ENCODE data around the gene FUT4. TPM values are rescaled to one million over a fixed set of nuclear protein-coding genes. Genes with fewer than 3 reads are reported as not detected.
A peak's percentile ranks its signal among the peaks of the same experiment; 100 is the strongest.

Gene FUT4
- total RNA-seq, 2 donors from 2014 or later: 14.1 to 23.4 TPM

GRCh38 chr11:94515398-94515797 is 28.3 kb upstream of the FUT4 start:
- H3K4me1 ChIP-seq (ENCODE audit: control insufficient read depth in 1 of 2, low read depth in 2 of 2): peaks cover 0 to 5% of the 10 kb centered on the region in 2 donors

GRCh38 chr11:94516725-94517124 is 27.0 kb upstream of the FUT4 start:
- no peak for DNase-seq (ENCODE audit: low spot score)
- ATAC-seq (ENCODE audit: insufficient number of reproducible peaks, low FRiP score, low read depth): no peak
- Histone ChIP-seq H3K9me3 (no peaks in the 10 kb centered on the region), H3K4me1 (ENCODE audit: control insufficient read depth in 1 of 2, low read depth in 2 of 2) (peaks cover 0 to 5% of the 10 kb centered on the region in 2 donors), H3K27me3 (replicated peaks; ENCODE audit: insufficient read depth) (no peaks in the 10 kb centered on the region), H3K27ac (no peak overlapping the region), H3K4me3 (no peak overlapping the region), H3K36me3 (no peaks in the 10 kb centered on the region)
- no peak for TF ChIP-seq CTCF (IDR thresholded peaks at IDR 0.05)

More at GRCh38 chr11:94515398-94515797, 28.3 kb upstream of the FUT4 start:
- H3K27ac ChIP-seq: no peak overlapping the region
- ATAC-seq (ENCODE audit: insufficient number of reproducible peaks, low FRiP score, low read depth) (no peak), DNase-seq (ENCODE audit: low spot score) (no peak)
- no peak for TF ChIP-seq CTCF (IDR thresholded peaks at IDR 0.05)
- no peaks in the 10 kb centered on the region for H3K36me3 ChIP-seq
- H3K4me3 ChIP-seq: no peak overlapping the region
- H3K9me3 ChIP-seq: no peaks in the 10 kb centered on the region
- no peaks in the 10 kb centered on the region for H3K27me3 ChIP-seq (replicated peaks; ENCODE audit: insufficient read depth)

- no peak overlapping the region for H3K4me3 ChIP-seq
- no peak overlapping the region for H3K27ac ChIP-seq
- H3K4me1 ChIP-seq (ENCODE audit: control insufficient read depth in 1 of 2, low read depth in 2 of 2): peaks cover 0 to 5% of the 10 kb centered on the region in 2 donors
- no peak for DNase-seq (ENCODE audit: low spot score)
- no peaks in the 10 kb centered on the region for H3K9me3 ChIP-seq
- ATAC-seq (ENCODE audit: insufficient number of reproducible peaks, low FRiP score, low read depth): no peak
- H3K36me3 ChIP-seq: no peaks in the 10 kb centered on the region
- no peak for TF ChIP-seq CTCF (IDR thresholded peaks at IDR 0.05)
- H3K27me3 ChIP-seq (replicated peaks; ENCODE audit: insufficient read depth): no peaks in the 10 kb centered on the region
These were observed 25.4 kb upstream of the FUT4 start for GRCh38 chr11:94518300-94518699.

GRCh38 chr11:94519478-94520084 is 24.1 kb upstream of the FUT4 start:
- Histone ChIP-seq H3K36me3 (no peaks in the 10 kb centered on the region), H3K27ac (no peak overlapping the region), H3K27me3 (replicated peaks; ENCODE audit: insufficient read depth) (no peaks in the 10 kb centered on the region), H3K9me3 (no peaks in the 10 kb centered on the region), H3K4me3 (no peak overlapping the region), H3K4me1 (ENCODE audit: control insufficient read depth in 1 of 2, low read depth in 2 of 2) (peaks cover 0 to 5% of the 10 kb centered on the region in 2 donors)
- ATAC-seq (ENCODE audit: insufficient number of reproducible peaks, low FRiP score, low read depth): no peak
- peak; percentile 67 for TF ChIP-seq CTCF (IDR thresholded peaks at IDR 0.05)
- no peak for DNase-seq (ENCODE audit: low spot score)

- H3K4me3 ChIP-seq: no peak overlapping the region
- DNase-seq (ENCODE audit: low spot score) (no peak), ATAC-seq (ENCODE audit: insufficient number of reproducible peaks, low FRiP score, low read depth) (no peak)
- H3K27ac ChIP-seq: no peak overlapping the region
- H3K27me3 ChIP-seq (replicated peaks; ENCODE audit: insufficient read depth): no peaks in the 10 kb centered on the region
- no peaks in the 10 kb centered on the region for H3K9me3 ChIP-seq
- no peaks in the 10 kb centered on the region for H3K36me3 ChIP-seq
- peaks cover 3 to 5% of the 10 kb centered on the region in 2 donors for H3K4me1 ChIP-seq (ENCODE audit: control insufficient read depth in 1 of 2, low read depth in 2 of 2)
- peak; percentile 46 for TF ChIP-seq CTCF (IDR thresholded peaks at IDR 0.05)
These were observed 22.0 kb upstream of the FUT4 start for GRCh38 chr11:94521684-94522083.
